Measurements from ENCODE around the gene RHOA. TPM values are rescaled to one million over a fixed set of nuclear protein-coding genes. Genes with fewer than 3 reads are reported as not detected.

The RHOA gene
- total RNA-seq: 340 TPM
- long read RNA-seq, transcript RHOA-202 (5 exons, 2,031 nt): major isoform, 309 of 349 reads
- long read RNA-seq, partial matches to known transcripts: 17 of 349 reads
- long read RNA-seq, other reads (novel, unspliced or antisense): 23 of 349 reads

DNA sequence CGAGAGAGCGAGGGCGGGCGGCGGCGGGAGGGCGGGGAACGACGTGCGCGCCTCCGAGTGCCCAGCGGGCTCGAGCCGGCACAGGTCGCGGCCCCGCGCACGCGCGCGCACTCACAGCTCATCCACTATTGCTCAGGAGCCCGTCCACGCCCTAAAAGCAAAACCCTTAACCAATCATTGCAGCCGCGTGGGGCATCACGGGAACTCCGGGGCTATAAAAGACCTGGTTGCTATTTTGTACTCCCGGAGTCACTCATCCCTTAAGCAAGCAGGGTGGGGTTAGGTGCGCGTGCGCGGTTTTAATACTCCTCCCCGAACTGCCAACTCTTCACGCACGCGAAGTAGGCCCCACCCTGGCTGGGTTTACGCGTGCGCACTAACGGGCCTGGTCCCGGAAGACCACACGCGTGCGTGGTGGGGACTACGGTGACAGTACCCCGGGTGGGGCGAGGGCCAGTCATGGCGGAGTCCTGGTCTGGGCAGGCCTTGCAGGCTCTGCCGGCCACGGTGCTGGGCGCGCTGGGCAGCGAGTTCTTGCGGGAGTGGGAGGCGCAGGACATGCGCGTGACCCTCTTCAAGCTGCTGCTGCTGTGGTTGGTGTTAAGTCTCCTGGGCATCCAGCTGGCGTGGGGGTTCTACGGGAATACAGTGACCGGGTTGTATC is at the start of gene RHOA, which contains the start of gene TCTA:
Gene RHOA (minus strand): TSS at position 9 of the 664 bp plus-strand sequence. CDS start 36,387 bp downstream, outside the sequence.
Gene TCTA (plus strand): TSS at position 456 of the 664 bp plus-strand sequence. CDS start 4 bp downstream, at position 460.
- DNase-seq (ENCODE audit: low spot score): peak; percentile 99
- intact Hi-C loops (cut with DNase I): loop anchor here (1.0 to 5.0 kb wide), 4 partner anchors 17 to 70 kb away; partner anchors contain the start of genes DAG1, GPX1, NICN1 and USP4

DNA sequence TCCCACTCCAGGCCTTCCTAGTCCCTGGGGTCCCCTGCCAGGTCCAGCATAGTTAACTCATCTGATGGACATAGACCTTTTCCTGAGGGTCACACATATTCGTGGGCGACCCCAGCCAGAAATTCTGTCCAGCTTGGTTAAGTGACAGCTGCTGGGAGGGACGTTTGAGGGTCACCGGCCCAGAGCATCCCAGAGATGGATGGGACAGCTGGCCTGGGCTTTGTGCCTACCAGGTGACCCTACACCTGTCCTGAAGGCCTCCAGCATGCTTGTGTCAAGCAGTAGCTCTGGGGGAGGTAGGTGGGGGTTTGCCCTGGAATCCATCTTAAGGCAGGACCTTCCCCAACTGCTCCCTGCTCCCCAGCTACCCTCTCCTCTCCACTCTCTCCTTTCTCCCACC is 49.2 kb upstream of the RHOA start:
- intact Hi-C loops (cut with DNase I): no loop called here
- DNase-seq (ENCODE audit: low spot score): no peak

- intact Hi-C loops (cut with DNase I): no loop called here
- no peak for DNase-seq (ENCODE audit: low spot score)
Measured at GRCh38 chr3:49460188-49460890, 48.6 kb upstream of the RHOA start.

GRCh38 chr3:49456466-49456865 is 44.7 kb upstream of the RHOA start:
- intact Hi-C loops (cut with DNase I): no loop called here
- DNase-seq (ENCODE audit: low spot score): no peak

DNA sequence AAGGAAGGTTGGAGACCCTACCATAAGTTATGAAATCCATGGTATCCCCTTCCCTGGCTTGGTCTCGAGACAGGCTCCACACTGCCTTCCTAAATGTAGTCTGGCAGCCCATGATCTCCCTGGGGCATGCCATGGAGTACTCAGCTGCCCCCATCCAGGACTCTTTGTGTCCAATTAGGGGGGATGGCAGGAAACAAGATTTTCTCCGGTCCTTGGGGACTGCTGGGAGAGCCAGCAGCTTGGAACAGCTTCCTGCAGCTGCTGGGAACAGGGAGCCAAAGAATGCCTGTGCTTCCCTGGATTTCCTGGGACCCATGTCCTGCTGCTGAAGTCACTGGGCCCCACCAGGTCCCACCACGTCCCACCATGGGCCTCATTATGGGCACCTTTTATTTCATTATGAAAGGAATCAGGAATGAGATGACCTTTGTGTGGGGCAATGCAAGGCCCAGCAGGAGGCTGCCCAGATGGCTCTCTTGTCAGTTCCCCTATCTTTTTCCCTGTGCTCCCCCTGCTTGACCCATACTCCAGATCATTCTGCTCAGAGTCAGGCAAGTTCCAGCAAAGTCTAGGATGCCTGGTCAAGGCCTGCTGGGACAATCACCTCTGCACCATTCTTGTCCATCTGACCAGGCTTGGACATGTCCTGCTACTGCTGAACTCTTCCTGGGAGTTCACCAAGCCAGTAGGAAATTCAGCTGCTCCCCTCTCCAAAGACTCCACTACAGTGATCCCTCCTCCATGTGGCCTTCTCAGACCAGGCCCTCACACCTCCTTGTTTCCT is 43.3 kb upstream of the RHOA start:
- DNase-seq (ENCODE audit: low spot score): no peak
- intact Hi-C loops (cut with DNase I): no loop called here

GRCh38 chr3:49454458-49454857 is 42.7 kb upstream of the RHOA start:
- DNase-seq (ENCODE audit: low spot score): no peak
- intact Hi-C loops (cut with DNase I): no loop called here

GRCh38 chr3:49453621-49454020 is 41.8 kb upstream of the RHOA start:
- intact Hi-C loops (cut with DNase I): no loop called here
- DNase-seq (ENCODE audit: low spot score): no peak

DNA sequence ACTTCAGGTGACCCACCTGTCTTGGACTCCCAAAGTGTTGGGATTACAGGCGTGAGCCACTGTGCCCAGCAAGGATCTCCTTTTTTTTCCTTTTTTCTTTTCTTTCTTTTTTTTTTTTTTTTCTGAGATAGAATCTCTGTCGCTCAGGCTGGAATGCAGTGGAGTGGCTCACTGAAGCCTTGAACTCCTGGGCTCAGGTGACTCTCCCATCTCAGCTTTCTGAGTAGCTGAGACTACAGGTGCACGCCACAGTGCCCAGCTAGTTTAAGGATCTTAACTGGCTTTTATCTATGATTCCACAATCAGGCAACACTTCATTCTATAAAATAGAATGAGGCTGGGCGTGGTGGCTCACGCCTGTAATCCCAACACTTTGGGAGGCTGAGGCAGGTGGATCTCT is 33.6 kb upstream of the RHOA start:
- DNase-seq (ENCODE audit: low spot score): no peak
- intact Hi-C loops (cut with DNase I): loop anchor here (5.0 to 10.0 kb wide), 3 partner anchors 88 to 461 kb away; partner anchors contain the start of gene GPX1

DNA sequence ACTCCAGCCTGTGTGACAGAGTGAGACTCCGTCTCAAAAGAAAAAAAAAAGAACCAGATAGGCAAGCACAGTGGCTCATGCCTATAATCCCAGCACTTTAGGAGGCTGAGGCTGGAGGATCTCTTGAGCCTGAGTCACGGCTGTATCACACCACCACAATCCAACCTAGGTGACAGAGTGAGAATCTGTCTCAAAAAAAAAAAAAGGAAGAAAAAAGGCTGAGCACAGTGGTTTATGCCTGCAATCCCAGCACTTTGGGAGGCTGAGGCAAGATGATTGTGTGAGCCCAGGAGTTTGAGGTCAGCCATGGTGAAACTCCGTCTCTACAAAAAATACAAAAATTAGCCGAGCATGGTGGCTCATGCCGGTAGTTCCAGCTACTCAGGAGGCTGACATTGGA is 23.0 kb upstream of the RHOA start:
- intact Hi-C loops (cut with DNase I): no loop called here
- DNase-seq (ENCODE audit: low spot score): no peak

DNA sequence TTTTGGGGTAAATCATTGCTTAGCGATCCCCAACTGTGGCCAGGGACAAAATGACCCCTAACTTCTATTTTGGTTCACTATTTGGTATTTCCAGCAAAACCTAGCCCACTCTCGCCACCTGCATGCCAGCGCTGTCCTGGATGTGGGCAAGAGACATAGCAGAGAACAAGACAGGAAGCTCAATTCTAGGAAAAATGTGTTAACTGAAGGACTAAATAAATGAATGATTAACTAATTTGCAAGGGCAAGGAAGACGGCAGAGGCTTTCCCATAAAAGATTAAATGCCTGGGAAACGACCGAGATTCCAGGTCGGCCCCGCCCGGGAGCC is 16.9 kb upstream of the RHOA start:
- no peak for DNase-seq (ENCODE audit: low spot score)
- intact Hi-C loops (cut with DNase I): loop anchor here (1.0 to 5.0 kb wide), 2 partner anchors 16 to 86 kb away; partner anchors contain the start of genes TCTA and USP4

- intact Hi-C loops (cut with DNase I): loop anchor here (5.0 kb wide), 1 partner anchor 85 kb away; the partner anchor contains the start of gene USP4
- DNase-seq (ENCODE audit: low spot score): no peak
Measured at GRCh38 chr3:49427586-49427985, 15.8 kb upstream of the RHOA start.

DNA sequence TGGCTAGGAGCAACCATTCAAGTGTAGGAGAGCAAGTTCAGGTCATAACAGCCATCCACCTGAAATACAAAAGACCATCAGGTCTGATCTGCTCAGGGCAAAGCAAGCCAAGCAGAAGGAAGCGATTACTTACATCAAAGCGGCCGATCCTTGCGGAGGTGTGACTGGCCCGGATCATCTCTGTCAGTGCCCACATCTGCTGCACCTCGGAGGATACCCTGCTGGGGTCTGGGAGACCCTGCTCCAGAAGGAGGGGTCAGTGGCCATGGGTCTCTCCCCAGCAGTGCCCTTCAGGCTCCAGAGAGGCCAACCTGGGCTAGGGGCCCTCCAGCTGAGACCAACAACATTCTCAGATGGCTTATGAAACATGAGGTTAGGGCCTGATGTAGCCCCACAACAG is 13.0 kb upstream of the RHOA start:
- intact Hi-C loops (cut with DNase I): loop anchor here (5.0 kb wide), 1 partner anchor 83 kb away; the partner anchor contains the start of gene USP4
- no peak for DNase-seq (ENCODE audit: low spot score)

DNA sequence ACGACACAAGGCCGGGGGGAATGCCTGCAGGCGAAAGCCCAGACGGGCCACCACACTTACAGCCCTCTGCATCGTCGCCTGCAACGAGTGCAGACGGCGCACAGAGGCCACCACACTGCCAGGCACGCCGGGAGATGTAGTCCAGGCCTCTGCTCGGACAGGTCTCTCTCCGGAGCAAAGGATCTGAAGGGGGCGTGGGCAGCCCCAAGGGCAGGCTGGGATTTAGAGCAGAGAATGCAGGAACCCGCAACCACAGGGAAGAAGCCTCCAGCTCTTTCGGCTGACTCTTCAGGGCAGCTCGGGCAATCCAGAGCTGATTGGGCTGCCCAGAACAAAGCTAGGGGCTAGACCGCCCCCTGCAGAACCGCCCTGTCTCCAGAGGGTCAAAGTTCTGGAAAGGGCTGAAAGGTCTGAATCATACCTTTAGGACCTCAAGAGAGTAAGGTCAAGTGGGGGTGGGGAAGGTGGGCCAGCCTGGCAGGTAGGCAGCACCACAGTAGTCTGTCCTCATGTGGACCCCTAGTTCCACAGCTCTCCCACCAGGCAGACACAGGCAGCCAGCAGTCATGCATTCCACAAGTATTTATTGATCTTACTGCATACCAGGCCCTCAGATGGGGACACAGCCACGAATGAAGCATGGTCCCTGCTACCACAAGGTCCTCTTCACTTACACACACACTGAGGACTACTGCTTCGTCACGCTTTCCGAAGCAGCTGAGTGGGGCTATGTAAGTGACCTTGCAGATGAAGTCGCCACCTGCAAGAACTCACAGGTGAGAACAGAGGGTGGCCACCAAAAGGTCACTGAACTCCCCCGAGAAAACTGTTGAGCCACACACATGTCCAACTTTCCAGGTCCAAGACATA is 10.8 kb upstream of the RHOA start, which contains the start of gene AMT:
Gene AMT (minus strand): TSS at position 95 of the 870 bp plus-strand sequence. CDS start 23 bp downstream, at position 72.
- DNase-seq (ENCODE audit: low spot score): no peak
- intact Hi-C loops (cut with DNase I): no loop called here

GRCh38 chr3:49421890-49422378 is 10.2 kb upstream of the RHOA start:
- no peak for DNase-seq (ENCODE audit: low spot score)
- intact Hi-C loops (cut with DNase I): no loop called here

DNA sequence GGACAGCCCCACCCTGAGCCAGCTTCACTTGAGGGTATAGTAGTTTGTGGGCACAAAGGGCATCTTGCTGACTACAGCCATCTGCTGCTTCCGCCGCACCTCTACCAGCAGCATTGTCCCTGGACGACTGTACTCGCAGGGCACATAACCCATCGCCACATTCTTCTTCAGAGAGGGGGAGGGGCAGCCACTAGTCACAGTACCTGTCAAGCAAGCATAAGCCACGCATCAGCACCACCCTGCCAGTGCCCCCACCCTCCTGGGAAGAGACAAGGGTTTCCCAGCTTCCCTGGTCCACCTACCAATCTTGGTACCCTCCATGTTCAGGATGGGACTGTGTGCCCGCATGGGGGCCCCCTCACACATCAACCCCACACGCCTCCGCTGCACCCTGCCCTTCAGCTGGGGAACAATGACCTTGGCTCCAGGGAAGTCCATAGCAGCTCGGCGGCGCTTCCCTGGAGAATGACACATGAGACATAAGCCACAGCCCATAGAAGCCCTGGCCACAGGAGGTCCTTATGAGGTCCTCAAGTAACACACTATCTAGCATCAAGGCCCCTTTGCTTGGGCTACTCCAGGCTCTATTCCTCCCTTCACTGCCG is 5.8 kb upstream of the RHOA start:
- intact Hi-C loops (cut with DNase I): no loop called here
- no peak for DNase-seq (ENCODE audit: low spot score)

DNA sequence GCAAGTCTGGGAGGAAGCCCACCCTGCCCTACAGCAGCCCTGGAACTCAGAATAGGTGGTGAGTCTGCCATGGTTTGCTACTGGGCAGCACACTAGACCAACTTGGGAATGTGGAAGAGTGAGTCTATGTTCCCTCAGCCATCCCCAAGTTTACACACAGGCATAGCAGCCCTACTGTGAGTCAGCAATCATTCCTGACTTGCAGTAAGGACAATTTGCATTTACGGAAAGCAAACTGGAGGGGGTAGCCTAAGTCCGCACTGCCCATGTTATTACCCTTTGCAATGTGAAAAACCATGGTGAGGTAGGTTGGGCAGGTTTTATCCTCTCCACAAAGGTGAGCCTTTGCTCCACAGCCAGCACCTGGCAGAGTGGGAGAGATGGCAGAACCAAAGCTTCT is 5.1 kb upstream of the RHOA start:
- DNase-seq (ENCODE audit: low spot score): no peak
- intact Hi-C loops (cut with DNase I): no loop called here

GRCh38 chr3:49415931-49416601 is 4.3 kb upstream of the RHOA start:
- no peak for DNase-seq (ENCODE audit: low spot score)
- intact Hi-C loops (cut with DNase I): no loop called here

- intact Hi-C loops (cut with DNase I): loop anchor here (5.0 kb wide), 1 partner anchor 72 kb away; the partner anchor contains the start of gene USP4
- DNase-seq (ENCODE audit: low spot score): no peak
Measured at GRCh38 chr3:49414753-49415152, 3.0 kb upstream of the RHOA start.

Data from cardiac septum (tissue), 1 donor.